HEK293 (cell line): ENCODE data around the gene CCDC3.

ENCODE experiments used
- CTCF ChIP-seq: fragments of 450-650 bp; formaldehyde crosslinking; IDR thresholded peaks from 2 replicates; pipeline ENCODE4 v1.5.1; 2016; ENCODE audit warnings: missing biosample characterization, missing genetic modification characterization
- HOXA7 ChIP-seq: sonication (generic); formaldehyde crosslinking; IDR thresholded peaks from 2 replicates; pipeline ENCODE4 v1.8.1; 2022; ENCODE audit warnings: missing genetic modification reagents, borderline replicate concordance
- SETDB1 ChIP-seq: IDR thresholded peaks from one replicate; pipeline ENCODE4 v1.6.1; 2017; ENCODE audit warnings: mild to moderate bottlenecking, low read length, moderate library complexity, mixed read lengths; ENCODE audit not compliant: insufficient read length
- YY1 ChIP-seq: fragments of 450-650 bp; formaldehyde crosslinking; IDR thresholded peaks from 2 replicates; pipeline ENCODE4 v1.5.1; 2018; ENCODE audit warnings: missing biosample characterization, missing genetic modification characterization
- ZBTB10 ChIP-seq: fragments of 450-650 bp; formaldehyde crosslinking; IDR thresholded peaks from 2 replicates; pipeline ENCODE4 v1.5.1; 2016; ENCODE audit warnings: missing biosample characterization, missing genetic modification characterization
- ZNF132 ChIP-seq: fragments of 450-650 bp; formaldehyde crosslinking; IDR thresholded peaks from 2 replicates; pipeline ENCODE4 v1.5.1; 2017; ENCODE audit warnings: missing biosample characterization, missing genetic modification characterization, borderline replicate concordance
- ZNF23 ChIP-seq: fragments of 450-650 bp; formaldehyde crosslinking; IDR thresholded peaks from 2 replicates; pipeline ENCODE4 v1.5.1; 2016; ENCODE audit warnings: missing biosample characterization, missing genetic modification characterization, borderline replicate concordance
- ZNF558 ChIP-seq: fragments of 450-650 bp; formaldehyde crosslinking; IDR thresholded peaks from 2 replicates; pipeline ENCODE4 v1.5.1; 2016; ENCODE audit warnings: missing biosample characterization, missing genetic modification characterization
- ZNF560 ChIP-seq: fragments of 450-650 bp; formaldehyde crosslinking; IDR thresholded peaks from 2 replicates; pipeline ENCODE4 v1.5.1; 2017; ENCODE audit warnings: missing biosample characterization, missing genetic modification characterization, borderline replicate concordance
- ZNF626 ChIP-seq: fragments of 450-650 bp; sonication (Bioruptor Pico); formaldehyde crosslinking; IDR thresholded peaks from 2 replicates; pipeline ENCODE4 v1.5.1; 2018; ENCODE audit warnings: missing biosample characterization, missing genetic modification characterization, inconsistent platforms
- ZNF677 ChIP-seq: fragments of 450-650 bp; IDR thresholded peaks from 2 replicates; pipeline ENCODE4 v1.5.0; 2018; ENCODE audit warnings: missing biosample characterization, mild to moderate bottlenecking, missing genetic modification characterization, moderate library complexity

GRCh38 chr10:12914111-12914510, 87.4 kb downstream of the CCDC3 start:
- TF ChIP-seq CTCF (tag by site-specific recombination) (no peak), ZNF560 (tag by site-specific recombination) (no peak), ZNF132 (no peak), ZNF23 (no peak), YY1 (no peak), ZBTB10 (tag by site-specific recombination) (no peak), HOXA7 (no peak), SETDB1 (no peak), ZNF558 (tag by site-specific recombination) (no peak), ZNF626 (no peak), ZNF677 (tag by site-specific recombination) (no peak)
